A549 (cell line): ENCODE measurements around the gene TAT. TPM values are rescaled to one million over a fixed set of nuclear protein-coding genes. Genes with fewer than 3 reads are reported as not detected.
"Not testable (repeated sequence)": the region's sequence is repeated elsewhere in the genome, so short reads cannot be mapped to it uniquely, and the experiment has no call there.

Source experiments
- ATAC-seq, 2 experiments: fragments of 200-7000 bp in 1 of 2; fragments of >200 bp in 1 of 2; cut with Nextera tagmentation in 1 of 2; cut with Tn5 transposase in 1 of 2; 3 replicates each; pipeline versions ENCODE4 v1.8.0 to v1.9.1; 2018 to 2020; ENCODE audit warnings: mild to moderate bottlenecking in 1 of 2, moderate library complexity in 1 of 2
- CTCF ChIA-PET: fragments of 300-600 bp; sonication (Branson Sonifier 250); formaldehyde crosslinking; extraction: SDS; loops from one replicate; lab custom pipeline; 2021; ENCODE audit warnings: antibody characterized with exemption, inconsistent platforms; lab: Yijun Ruan, JAX
- POLR2A ChIA-PET: fragments of 350-600 bp; formaldehyde crosslinking; extraction: SDS; loops from one replicate; lab custom pipeline; 2021; ENCODE audit warnings: antibody characterized with exemption, inconsistent platforms; lab: Yijun Ruan, JAX
- DNase-seq, 2 experiments: peaks; one replicate each; pipeline versions ENCODE4 v3.0.0 to v3.0.0-alpha.2; 2011 to 2016; ENCODE audit warnings: low read depth in 1 of 2, low spot score in 1 of 2
- FAIRE-seq: peaks from 2 replicates; lab custom pipeline; 2011; peaks lifted over from hg19 to GRCh38; lab: Jason Lieb, UNC
- H3K27ac ChIP-seq, 2 experiments: fragments of >200 bp; sonication (Bioruptor Twin); formaldehyde crosslinking; 3 replicates each; pipeline ENCODE4 v1.5.1; 2016 to 2017
- H3K4me1 ChIP-seq: fragments of >200 bp; sonication (Bioruptor Twin); formaldehyde crosslinking; 3 replicates; pipeline ENCODE4 v1.6.1; 2016
- H3K4me2 ChIP-seq: fragments of >200 bp; sonication (Bioruptor Twin); formaldehyde crosslinking; 3 replicates; pipeline ENCODE4 v1.6.1; 2016
- H3K4me3 ChIP-seq: fragments of >200 bp; sonication (Bioruptor Twin); formaldehyde crosslinking; 3 replicates; pipeline ENCODE4 v1.5.1; 2016
- H3K9me3 ChIP-seq: fragments of >200 bp; sonication (Bioruptor Twin); formaldehyde crosslinking; 3 replicates; pipeline ENCODE4 v1.6.1; 2016
- ATOH8 ChIP-seq: fragments of 250-450 bp; sonication (Bioruptor Pico); IDR thresholded peaks from 2 replicates; pipeline ENCODE4 v1.5.0; 2020; ENCODE audit warnings: low read depth, mild to moderate bottlenecking, moderate library complexity
- CBX2 ChIP-seq: fragments of 200-600 bp; sonication (generic); IDR thresholded peaks from 2 replicates; pipeline ENCODE4 v1.6.1; 2016; ENCODE audit warnings: low read depth, mild to moderate bottlenecking, borderline replicate concordance
- CBX8 ChIP-seq: fragments of 200-600 bp; sonication (generic); IDR thresholded peaks from 2 replicates; pipeline ENCODE4 v1.6.1; 2016
- EHMT2 ChIP-seq: fragments of 200-600 bp; sonication (generic); IDR thresholded peaks from 2 replicates; pipeline ENCODE4 v1.6.1; 2016; ENCODE audit warnings: antibody characterized with exemption, low read depth, mild to moderate bottlenecking, moderate library complexity
- ELK1 ChIP-seq: fragments of 150-350 bp; IDR thresholded peaks from 2 replicates; pipeline ENCODE4 v1.6.1; 2014; ENCODE audit warnings: low read depth, mild to moderate bottlenecking, low read length
- EP300 ChIP-seq, 2 experiments: fragments of >200 bp; sonication (Bioruptor Twin); formaldehyde crosslinking; IDR thresholded peaks; 2 replicates in 1 of 2; 3 replicates in 1 of 2; pipeline ENCODE4 v1.6.1; 2016 to 2017
- FOSL2 ChIP-seq, 2 experiments: fragments of 450-650 bp in 1 of 2; fragments of >200 bp in 1 of 2; sonication (Bioruptor Twin) in 1 of 2; formaldehyde crosslinking; IDR thresholded peaks; 2 replicates each; pipeline versions ENCODE4 v1.5.0 to v1.6.1; 2016 to 2020; ENCODE audit warnings: mild to moderate bottlenecking in 1 of 2, moderate library complexity in 1 of 2
- HOXA7 ChIP-seq: fragments of 250-450 bp; sonication (Bioruptor Pico); IDR thresholded peaks from 2 replicates; pipeline ENCODE4 v1.5.0; 2020; ENCODE audit warnings: mild to moderate bottlenecking, moderate library complexity
- HOXB13 ChIP-seq: fragments of 250-450 bp; sonication (Bioruptor Pico); IDR thresholded peaks from 2 replicates; pipeline ENCODE4 v1.5.0; 2020; ENCODE audit warnings: low read depth, mild to moderate bottlenecking, moderate library complexity
- KDM5A ChIP-seq: fragments of 200-600 bp; sonication (generic); IDR thresholded peaks from 2 replicates; pipeline ENCODE4 v1.6.1; 2016; ENCODE audit warnings: antibody characterized with exemption, mild to moderate bottlenecking
- MAFK ChIP-seq: fragments of 450-650 bp; IDR thresholded peaks from 2 replicates; pipeline ENCODE4 v1.6.1; 2014; ENCODE audit not compliant: partially characterized antibody
- MYC ChIP-seq: IDR thresholded peaks from 2 replicates; pipeline ENCODE4 v1.6.1; 2012; ENCODE audit warnings: mild to moderate bottlenecking, inconsistent platforms, low read length, improper control_type of control experiment, borderline replicate concordance
- RARB ChIP-seq: fragments of 250-450 bp; sonication (Bioruptor Pico); IDR thresholded peaks from 2 replicates; pipeline ENCODE4 v1.8.0; 2021; ENCODE audit warnings: mild to moderate bottlenecking, moderate library complexity
- SMC3 ChIP-seq: fragments of >200 bp; sonication (Bioruptor Twin); formaldehyde crosslinking; IDR thresholded peaks from 3 replicates; pipeline ENCODE4 v1.6.1; 2018; ENCODE audit warnings: inconsistent platforms
- TP53 ChIP-seq: fragments of 250-450 bp; sonication (Bioruptor Pico); IDR thresholded peaks from 2 replicates; pipeline ENCODE4 v1.5.0; 2021; ENCODE audit warnings: mild to moderate bottlenecking, moderate library complexity
- USF2 ChIP-seq: fragments of 450-650 bp; IDR thresholded peaks from 2 replicates; pipeline ENCODE4 v1.6.1; 2014; ENCODE audit warnings: antibody characterized with exemption
- ZC3H11A ChIP-seq: fragments of 450-650 bp; IDR thresholded peaks from 2 replicates; pipeline ENCODE4 v1.6.1; 2014; ENCODE audit warnings: antibody characterized with exemption, mild to moderate bottlenecking
- ZFP36 ChIP-seq: fragments of 450-650 bp; IDR thresholded peaks from 2 replicates; pipeline ENCODE4 v1.6.1; 2014; ENCODE audit warnings: borderline replicate concordance; ENCODE audit not compliant: partially characterized antibody
- WGBS: methylation state at CpG from one replicate; pipeline ENCODE4 v1.1.6; 2017; ENCODE audit errors: missing lambda C conversion rate; 5-methylcytosine and 5-hydroxymethylcytosine counted together
- polyA plus RNA-seq, 4 experiments: library from polyadenylated mRNA; depleted of rRNA in 3 of 4; stranded (reverse); fragments of >200 nt; fragmentation: RNase III in 1 of 4; extraction: RNeasy Plus Mini Kit Qiagen cat#74134 plus additional on column Dnase treatment in 1 of 4; gene quantifications; 2 replicates in 3 of 4; 3 replicates in 1 of 4; pipeline ENCODE4 v1.2.3, GENCODE V29; 2011 to 2017

TAT gene
- polyA plus RNA-seq, 2 of the 4 experiments (the other 2 are of a cell fraction), result 0.06 to 0.30 TPM

GRCh38 chr16:71609066-71609465, 32.2 kb upstream of the TAT start:
- WGBS, result 52% methylated on average over 2 of the region's 2 CpGs
- H3K9me3 ChIP-seq, result no peaks in the 10 kb centered on the region
- H3K4me3 ChIP-seq, result no peak overlapping the region
- H3K27ac ChIP-seq, result no peak overlapping the region
- ATAC-seq (no peak), DNase-seq (no peak), FAIRE-seq (no peak)
- CTCF ChIA-PET, result interaction anchor here (0.7 to 7.1 kb wide), 11 partner anchors 9 to 1065 kb away, joined by 3 to 91 read pairs (median 9); no protein-coding TSS in a partner anchor
- POLR2A ChIA-PET, result interaction anchor here (1.3 kb wide), 1 partner anchor 44 kb away, joined by 8 read pairs; no protein-coding TSS in a partner anchor
- H3K4me1 ChIP-seq, result peaks cover 9% of the 10 kb centered on the region; the same call in 2 of the 3 replicates
- TF ChIP-seq HOXA7 (CRISPR knock-in tag) (no peak), EP300 (IDR thresholded peaks at IDR 0.05) (no peak), KDM5A (no peak), EHMT2 (no peak), ZFP36 (no peak), USF2 (no peak), FOSL2 (IDR thresholded peaks at IDR 0.05) (no peak), FOSL2 (CRISPR knock-in tag; IDR thresholded peaks at IDR 0.05) (no peak), CBX2 (no peak), CBX8 (no peak), ZC3H11A (no peak), ELK1 (no peak), HOXB13 (CRISPR knock-in tag) (no peak)
- no peak overlapping the region for H3K4me2 ChIP-seq

DNA sequence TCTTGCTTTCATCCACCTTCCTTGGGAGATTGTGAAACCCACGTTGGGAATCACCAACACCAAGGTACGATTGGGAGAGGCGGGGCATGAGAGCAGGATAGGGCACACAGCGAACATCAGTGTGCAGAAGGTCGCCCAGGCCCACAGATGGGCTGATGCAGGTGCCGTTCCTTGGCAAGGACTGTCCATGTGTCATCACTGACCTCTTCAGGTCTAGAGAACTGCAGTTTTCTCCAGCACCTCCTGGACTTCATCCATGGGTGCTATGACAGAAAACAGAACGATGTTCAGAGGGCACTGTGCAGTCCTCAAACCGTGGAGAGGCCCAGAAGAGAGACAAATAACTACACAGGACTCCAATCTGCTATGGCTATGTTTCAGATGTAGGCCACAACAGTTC, 23.9 kb upstream of the TAT start:
- H3K27ac ChIP-seq, result no peak overlapping the region
- 51% methylated on average over 8 of the region's 8 CpGs for WGBS
- ATAC-seq (peak; percentile 39 to 62; a peak in 5 of 6 replicates), FAIRE-seq (no peak), DNase-seq (no peak)
- ChIA-PET CTCF (no interaction called here), POLR2A (no interaction called here)
- no peak overlapping the region for H3K4me3 ChIP-seq
- no peak overlapping the region for H3K4me2 ChIP-seq
- TF ChIP-seq MYC (no peak), MAFK (no peak), SMC3 (no peak), EHMT2 (no peak), RARB (CRISPR knock-in tag) (no peak), ATOH8 (CRISPR knock-in tag) (no peak), TP53 (no peak)
- H3K9me3 ChIP-seq, result no peaks in the 10 kb centered on the region
- no peaks in the 10 kb centered on the region for H3K4me1 ChIP-seq

DNA sequence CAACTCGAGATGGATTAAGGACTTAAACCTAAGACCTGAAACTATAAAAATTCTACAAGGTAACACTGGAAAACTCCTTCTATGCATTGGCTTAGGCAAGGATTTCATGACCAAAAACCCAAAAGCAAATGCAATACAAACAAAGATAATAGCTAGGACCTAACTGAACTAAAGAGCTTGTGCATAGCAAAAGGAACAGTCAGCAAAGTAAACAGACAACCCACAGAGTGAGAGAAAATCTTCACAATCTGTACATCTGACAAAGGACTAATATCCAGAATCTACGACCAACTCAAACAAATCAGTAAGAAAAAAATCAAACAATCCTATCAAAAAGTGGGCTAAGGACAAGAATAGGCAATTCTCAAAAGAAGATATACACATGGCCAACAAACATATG, 21.5 kb upstream of the TAT start:
- FAIRE-seq, POLR2A ChIA-PET: not testable (repeated sequence)

More for the DNA sequence above, 21.5 kb upstream of the TAT start:
- H3K4me2 ChIP-seq, result peak overlapping the region; percentile 19; the same call in 1 of the 3 replicates
- H3K4me1 ChIP-seq, DNase-seq, H3K27ac ChIP-seq, H3K4me3 ChIP-seq, ATAC-seq, H3K9me3 ChIP-seq: not testable (repeated sequence)
- WGBS, result 10% methylated on average over 2 of the region's 2 CpGs
- CTCF ChIA-PET, result interaction anchor here (1.8 to 2.6 kb wide), 3 partner anchors 12 to 185 kb away, joined by 4 to 13 read pairs (median 5); no protein-coding TSS in a partner anchor
